Measurements from ENCODE around the gene CASQ2.
"Not testable (repeated sequence)": the region's sequence is repeated elsewhere in the genome, so short reads cannot be mapped to it uniquely, and the experiment has no call there.

The CASQ2 gene

GRCh38 chr1:115780655-115781054, 12.1 kb upstream of the CASQ2 start:
- not testable (repeated sequence) for DNase-seq

GRCh38 chr1:115779075-115779474, 10.6 kb upstream of the CASQ2 start:
- DNase-seq = not testable (repeated sequence)

DNA sequence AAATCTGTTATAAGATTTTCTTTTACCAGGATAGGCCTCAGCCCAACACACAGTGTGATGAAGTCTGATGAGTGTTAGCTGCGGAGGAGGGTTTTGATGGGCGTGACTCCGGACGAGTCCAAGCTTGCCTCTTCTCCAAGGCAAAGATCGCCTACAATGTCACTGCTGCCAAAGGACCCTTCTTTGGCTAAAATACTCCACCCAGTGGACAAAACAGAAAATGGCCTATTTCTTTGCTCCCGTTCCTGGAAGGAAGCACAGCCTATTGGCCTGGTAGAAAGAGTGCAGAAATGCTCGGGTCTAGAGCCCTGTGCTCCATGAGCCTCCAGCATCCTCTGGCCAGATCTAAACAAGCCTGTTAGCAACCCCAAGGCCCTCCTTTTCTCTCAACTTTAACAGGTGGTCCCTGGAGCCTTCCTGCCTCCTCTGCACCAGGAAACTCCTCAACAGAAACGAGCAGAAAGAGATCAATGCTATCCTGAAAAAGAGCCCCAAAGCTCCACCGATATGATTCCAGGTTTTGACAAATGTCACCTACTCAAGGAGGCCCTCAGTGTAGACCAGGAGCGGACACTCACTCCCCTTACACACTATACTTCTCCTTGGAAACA, 3.4 kb upstream of the CASQ2 start:
- no peak for DNase-seq

DNA sequence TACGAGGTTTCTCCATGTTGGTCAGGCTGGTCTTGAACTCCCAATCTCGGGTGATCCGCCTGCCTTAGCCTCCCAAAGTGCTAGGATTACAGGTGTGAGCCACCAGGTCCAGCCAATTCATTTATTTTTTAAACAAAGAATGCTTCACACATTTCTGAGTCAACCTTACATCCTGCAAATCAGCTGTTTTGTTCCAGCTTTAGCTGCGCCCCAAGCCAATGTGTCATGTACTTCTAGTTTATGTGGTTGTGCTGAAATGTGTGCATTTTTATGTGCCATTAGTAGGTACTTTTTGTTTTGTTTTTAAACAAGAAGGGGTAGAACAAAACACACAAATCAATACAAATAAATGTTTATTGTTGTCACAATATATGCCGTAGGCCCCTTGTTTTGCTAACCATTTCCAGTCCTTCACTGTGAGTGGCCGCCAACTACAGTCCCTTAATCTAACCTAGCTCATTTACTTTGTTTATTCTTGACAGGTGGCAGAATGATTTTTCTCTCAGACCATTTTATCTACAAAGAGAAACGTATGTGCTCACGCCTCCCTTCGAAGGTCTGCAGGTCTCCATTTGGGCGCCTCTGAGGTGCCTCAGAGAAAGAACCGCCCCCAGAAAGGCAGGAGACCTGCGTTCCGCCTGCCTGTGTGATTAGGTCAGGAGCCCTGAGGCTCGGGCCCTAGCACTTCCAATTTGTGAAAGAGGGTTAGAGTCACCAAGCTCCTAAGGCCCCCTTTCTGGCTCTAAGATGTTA, 2.8 kb upstream of the CASQ2 start:
- DNase-seq = no peak

DNA sequence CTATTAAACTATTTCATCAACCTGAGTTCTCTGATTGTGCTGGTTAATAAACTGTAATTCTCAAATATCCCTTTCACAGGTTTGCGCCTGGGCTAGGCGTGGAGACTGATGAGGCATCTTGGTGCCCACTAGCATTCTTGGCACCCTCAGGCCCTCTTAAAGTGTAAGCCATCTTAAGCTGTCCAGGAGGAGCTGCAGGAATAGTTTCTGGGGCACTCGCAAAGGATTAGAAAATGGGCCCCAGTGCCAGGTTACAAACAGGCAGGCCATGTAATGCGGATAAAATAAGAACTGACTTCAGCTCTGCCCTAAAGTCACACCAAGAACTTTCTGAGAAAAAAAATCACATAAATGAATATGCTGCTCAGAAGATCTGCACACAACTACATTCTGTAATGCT, 1.1 kb downstream of the CASQ2 start:
- no peak for DNase-seq

- no peak for DNase-seq
Measured at GRCh38 chr1:115765091-115765490, 3.4 kb downstream of the CASQ2 start.

GRCh38 chr1:115764541-115764940, 4.0 kb downstream of the CASQ2 start:
- DNase-seq = no peak

DNA sequence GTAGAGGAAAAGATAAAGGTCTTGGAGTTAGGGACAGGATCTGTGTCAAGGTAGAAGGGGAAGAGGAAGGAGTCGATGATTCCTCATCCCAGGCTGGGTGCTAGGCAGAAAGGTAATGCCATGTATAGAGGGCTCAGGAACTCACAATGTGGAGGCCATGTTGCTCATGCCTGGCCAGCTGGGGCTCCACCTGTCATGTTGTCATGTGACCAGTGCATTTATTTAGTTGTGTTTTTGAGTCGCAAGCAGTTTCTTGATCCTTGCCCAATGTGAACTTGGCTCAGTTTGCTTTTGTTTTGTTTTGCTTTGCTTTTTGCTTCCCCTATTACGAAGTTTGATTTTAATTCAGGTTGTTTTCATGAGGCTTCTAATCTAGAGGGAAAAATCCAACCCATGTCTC, 5.7 kb downstream of the CASQ2 start:
- DNase-seq = no peak

GRCh38 chr1:115761601-115762302, 6.8 kb downstream of the CASQ2 start:
- no peak for DNase-seq

- DNase-seq = no peak
Measured at GRCh38 chr1:115757856-115758255, 10.7 kb downstream of the CASQ2 start.

- DNase-seq = no peak
Measured at GRCh38 chr1:115757326-115757725, 11.2 kb downstream of the CASQ2 start.

DNA sequence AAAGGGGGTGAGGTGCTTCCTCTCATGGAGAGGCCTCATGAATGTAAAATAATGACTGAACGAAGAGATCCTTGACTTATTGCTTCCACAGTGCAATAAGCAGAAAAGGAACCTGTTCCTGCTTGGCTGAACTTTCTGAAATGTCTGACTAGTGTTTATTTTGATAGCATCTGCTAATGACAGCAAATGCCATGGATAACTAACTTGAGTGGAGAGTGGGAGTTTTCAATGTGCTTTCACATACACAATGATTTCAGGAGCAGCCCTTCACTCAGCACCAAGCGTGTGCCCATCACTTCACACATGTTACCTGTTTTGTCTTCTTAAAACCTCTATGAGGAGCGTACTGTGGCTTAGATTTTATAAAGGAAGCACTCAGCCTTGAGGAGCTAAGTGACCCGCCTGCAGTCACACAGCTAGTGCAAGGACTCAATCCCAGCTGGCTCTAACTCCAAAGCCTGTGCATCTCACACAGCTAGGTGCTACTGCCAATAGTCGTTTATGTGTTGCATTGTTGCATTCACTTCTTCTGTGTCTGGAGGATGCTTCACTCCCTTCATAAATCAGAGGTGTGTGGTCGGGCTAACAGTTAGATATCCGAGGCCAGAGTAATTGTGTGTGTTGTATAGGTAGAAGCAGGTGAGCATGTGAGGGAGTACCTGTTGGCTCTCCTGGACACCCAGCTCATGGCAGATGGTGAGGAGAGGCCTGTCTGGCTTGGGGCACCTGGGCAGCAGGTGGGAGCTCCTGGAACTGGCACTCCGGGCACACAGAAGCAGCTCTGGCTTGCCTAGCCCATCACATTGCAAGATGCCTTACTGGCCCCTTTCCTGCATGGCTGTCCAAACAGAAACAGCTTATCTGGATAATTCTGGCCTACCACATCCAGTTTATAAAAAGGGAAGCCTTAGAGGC, 12.8 kb downstream of the CASQ2 start:
- DNase-seq = no peak

DNA sequence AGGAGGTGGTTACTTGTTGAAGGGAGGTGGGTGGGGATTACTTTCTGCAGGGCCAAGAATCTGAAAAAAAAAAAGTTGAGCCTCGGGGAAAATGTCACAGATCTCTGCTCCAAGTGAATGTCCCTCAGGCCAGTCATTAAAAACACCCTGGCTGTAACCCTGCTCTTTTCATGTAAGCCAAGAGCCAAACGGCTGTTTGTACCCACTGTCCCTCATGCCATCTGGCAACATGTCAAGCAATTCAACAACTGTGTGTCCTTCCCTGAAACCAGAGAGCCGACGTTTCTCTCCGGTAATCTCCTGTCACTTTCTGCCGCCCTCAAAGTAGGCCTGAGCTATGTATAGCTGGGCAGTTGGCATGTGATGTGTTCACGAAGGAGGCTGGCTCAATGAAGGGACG, 14.7 kb downstream of the CASQ2 start:
- no peak for DNase-seq

GRCh38 chr1:115753361-115753760, 15.2 kb downstream of the CASQ2 start:
- no peak for DNase-seq

- no peak for DNase-seq
Measured at GRCh38 chr1:115748401-115749150, 19.9 kb downstream of the CASQ2 start.

GRCh38 chr1:115746021-115746690, 22.4 kb downstream of the CASQ2 start:
- no peak for DNase-seq

DNA sequence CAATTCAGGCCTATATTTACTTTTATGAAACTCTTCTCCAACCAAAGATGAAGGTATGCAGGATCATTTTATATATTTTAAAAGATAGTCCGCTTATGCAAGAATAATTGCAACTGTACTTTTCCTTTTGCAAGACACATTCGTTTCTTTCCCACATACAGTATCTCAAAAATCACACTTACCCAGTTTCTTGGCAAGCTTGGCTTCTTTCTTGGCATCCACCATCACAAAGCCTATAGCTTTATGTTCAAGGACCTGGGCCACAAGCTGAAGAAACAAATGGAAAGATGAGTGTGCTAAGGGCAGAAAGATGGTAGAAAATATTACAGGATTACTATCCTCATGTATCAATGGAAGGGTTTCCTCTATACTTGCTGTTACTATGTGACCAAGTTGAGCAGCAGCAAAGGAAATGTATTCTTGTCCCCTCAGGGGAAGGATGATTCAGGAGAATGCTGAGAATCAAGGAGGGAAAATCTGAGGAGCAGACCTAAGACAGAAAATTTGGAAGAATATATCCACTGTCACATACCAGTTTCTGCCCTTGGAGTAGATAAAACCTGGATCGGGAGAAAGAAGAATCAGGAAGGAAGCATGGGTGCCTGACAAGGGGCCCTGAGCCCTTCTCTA, 23.8 kb downstream of the CASQ2 start:
- no peak for DNase-seq

- no peak for DNase-seq
Measured at GRCh38 chr1:115740811-115741210, 27.7 kb downstream of the CASQ2 start.

DNA sequence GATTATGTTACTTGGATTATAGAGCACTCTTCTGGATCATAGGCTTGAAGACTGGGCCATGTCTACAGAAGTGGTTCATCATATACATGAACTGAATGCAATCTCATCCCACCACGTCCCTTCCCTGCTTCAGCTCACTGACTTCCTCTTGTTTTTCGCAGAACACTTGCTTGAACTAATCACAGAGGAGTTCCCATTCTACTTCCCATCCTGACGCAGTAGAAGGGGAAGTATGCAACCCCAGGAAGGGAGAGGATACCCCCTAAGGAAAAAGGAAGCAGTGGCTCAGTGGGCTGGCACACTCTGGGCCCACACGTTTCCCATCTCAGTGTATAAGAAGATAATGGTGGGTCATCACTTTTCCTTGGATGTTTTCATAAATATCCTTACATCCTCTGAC, 36.2 kb downstream of the CASQ2 start:
- DNase-seq = no peak

- no peak for DNase-seq
Measured at GRCh38 chr1:115729756-115730155, 38.8 kb downstream of the CASQ2 start.

GRCh38 chr1:115728341-115728740, 40.2 kb downstream of the CASQ2 start:
- no peak for DNase-seq
